HepG2 (cell line): ENCODE measurements around the gene HCFC2. TPM values are rescaled to one million over a fixed set of nuclear protein-coding genes. Genes with fewer than 3 reads are reported as not detected.

Experiments used
- ARID2 ChIP-seq: sonication (generic); formaldehyde crosslinking; IDR thresholded peaks from 2 replicates; pipeline ENCODE4 v1.8.1; 2022; ENCODE audit warnings: mild to moderate bottlenecking, missing genetic modification reagents, borderline replicate concordance
- CBFB ChIP-seq: sonication (generic); formaldehyde crosslinking; IDR thresholded peaks from 2 replicates; pipeline ENCODE4 v1.4.0; 2020; ENCODE audit warnings: missing genetic modification reagents
- IRF9 ChIP-seq: sonication (generic); formaldehyde crosslinking; IDR thresholded peaks from 2 replicates; pipeline ENCODE4 v1.8.0; 2022; ENCODE audit warnings: missing genetic modification reagents, mild to moderate bottlenecking, borderline replicate concordance
- JUN ChIP-seq: sonication (generic); formaldehyde crosslinking; IDR thresholded peaks from 2 replicates; pipeline ENCODE4 v1.4.0; 2020; ENCODE audit warnings: mild to moderate bottlenecking, missing genetic modification reagents
- MBNL3 ChIP-seq: fragments of 250-450 bp; sonication (Bioruptor Pico); conservative IDR thresholded peaks from 2 replicates; pipeline ENCODE4 v1.8.0; 2022; ENCODE audit warnings: mild to moderate bottlenecking, inconsistent platforms
- MIXL1 ChIP-seq: IDR thresholded peaks from 2 replicates; pipeline ENCODE4 v1.6.1; 2016
- MXD4 ChIP-seq: IDR thresholded peaks from 2 replicates; pipeline ENCODE4 v1.6.1; 2016; ENCODE audit warnings: mild to moderate bottlenecking, missing biosample characterization, missing genetic modification reagents
- NCOA1 ChIP-seq: sonication (generic); formaldehyde crosslinking; IDR thresholded peaks from 2 replicates; pipeline ENCODE4 v1.9.0; 2021; ENCODE audit warnings: missing genetic modification reagents
- NFATC3 ChIP-seq: sonication (generic); formaldehyde crosslinking; IDR thresholded peaks from 2 replicates; pipeline ENCODE4 v1.5.1; 2020; ENCODE audit warnings: mild to moderate bottlenecking, missing genetic modification reagents
- SRY ChIP-seq: sonication (generic); formaldehyde crosslinking; IDR thresholded peaks from 2 replicates; pipeline ENCODE4 v1.8.0; 2022; ENCODE audit warnings: mild to moderate bottlenecking, missing genetic modification reagents
- TERF1 ChIP-seq: sonication (generic); formaldehyde crosslinking; IDR thresholded peaks from 2 replicates; pipeline ENCODE4 v1.8.0; 2022; ENCODE audit warnings: mild to moderate bottlenecking, missing genetic modification reagents, moderate library complexity
- TIGD3 ChIP-seq: sonication (generic); formaldehyde crosslinking; IDR thresholded peaks from 2 replicates; pipeline ENCODE4 v1.5.1; 2020; ENCODE audit warnings: mild to moderate bottlenecking, missing genetic modification reagents, borderline replicate concordance
- TOPORS ChIP-seq: sonication (generic); formaldehyde crosslinking; IDR thresholded peaks from 2 replicates; pipeline ENCODE4 v1.8.0; 2023; ENCODE audit warnings: mild to moderate bottlenecking, missing genetic modification reagents
- ZBTB2 ChIP-seq: sonication (generic); formaldehyde crosslinking; IDR thresholded peaks from 2 replicates; pipeline ENCODE4 v1.8.0; 2022; ENCODE audit warnings: low read depth, missing genetic modification reagents
- ZFP36 ChIP-seq: fragments of 150-350 bp; IDR thresholded peaks from 2 replicates; pipeline ENCODE4 v1.6.1; 2018; ENCODE audit warnings: borderline replicate concordance, low read length, low read depth; ENCODE audit not compliant: partially characterized antibody
- ZFP37 ChIP-seq: sonication (generic); formaldehyde crosslinking; IDR thresholded peaks from 2 replicates; pipeline ENCODE4 v1.4.0; 2020; ENCODE audit warnings: missing genetic modification reagents, borderline replicate concordance
- ZFX ChIP-seq: sonication (generic); formaldehyde crosslinking; IDR thresholded peaks from 2 replicates; pipeline ENCODE4 v1.4.0; 2020; ENCODE audit warnings: mild to moderate bottlenecking, low read depth, missing genetic modification reagents, moderate library complexity
- ZNF253 ChIP-seq: sonication (generic); formaldehyde crosslinking; IDR thresholded peaks from 2 replicates; pipeline ENCODE4 v1.8.0; 2022; ENCODE audit warnings: mild to moderate bottlenecking, missing genetic modification reagents, borderline replicate concordance
- ZNF468 ChIP-seq: sonication (generic); formaldehyde crosslinking; IDR thresholded peaks from 2 replicates; pipeline ENCODE4 v1.8.0; 2022; ENCODE audit warnings: mild to moderate bottlenecking, moderate library complexity, missing genetic modification reagents
- ZNF614 ChIP-seq: IDR thresholded peaks from 2 replicates; pipeline ENCODE4 v1.6.1; 2018; ENCODE audit warnings: missing biosample characterization, missing genetic modification reagents, inconsistent platforms, borderline replicate concordance
- ZNF75D ChIP-seq: sonication (generic); formaldehyde crosslinking; IDR thresholded peaks from 2 replicates; pipeline ENCODE4 v1.8.1; 2023; ENCODE audit warnings: missing genetic modification reagents, mild to moderate bottlenecking, borderline replicate concordance
- ZNF800 ChIP-seq: sonication (generic); formaldehyde crosslinking; IDR thresholded peaks from 2 replicates; pipeline ENCODE4 v1.4.0; 2020; ENCODE audit warnings: missing genetic modification reagents
- ZSCAN22 ChIP-seq: sonication (generic); formaldehyde crosslinking; IDR thresholded peaks from 2 replicates; pipeline ENCODE4 v1.4.0; 2020; ENCODE audit warnings: mild to moderate bottlenecking, missing genetic modification reagents
- polyA plus RNA-seq, 8 experiments: library from polyadenylated mRNA; depleted of rRNA in 3 of 8; stranded (reverse) in 7 of 8; unstranded in 1 of 8; fragments of >200 nt; fragmentation: Illumina TruSeq in 4 of 8; extraction: Trizol in 4 of 8; gene quantifications; 2 replicates each; pipeline versions ENCODE4 v1.2.1 to v1.2.3, GENCODE V29; 2011 to 2016; ENCODE audit warnings: low read depth in 4 of 8, missing spikeins in 1 of 8, mixed read lengths in 1 of 8; ENCODE audit not compliant: insufficient read depth in 1 of 8
- total RNA-seq, 5 experiments: library from RNA; depleted of rRNA; stranded (reverse); fragments of >200 nt; fragmentation: Illumina TruSeq; extraction: Trizol; gene quantifications; 2 replicates each; pipeline ENCODE4 v1.2.3, GENCODE V29; 2016; ENCODE audit warnings: low read depth in 1 of 5

HCFC2 gene
- total and polyA plus RNA-seq, 2 of the 13 experiments (the other 11 are each of a cell fraction or from before 2014, with no cell fraction given) = 3.7 to 4.9 TPM

GRCh38 chr12:104064031-104064841 lies at the start of gene HCFC2 (continued):
- TF ChIP-seq ZNF614 (CRISPR knock-in tag) (peak; percentile 68; the same call in 1 of the 2 replicates), ZNF75D (CRISPR knock-in tag) (no peak), MXD4 (CRISPR knock-in tag) (peak; percentile 93), ZFP37 (CRISPR knock-in tag) (no peak), JUN (CRISPR knock-in tag) (no peak), ZNF253 (CRISPR knock-in tag) (no peak; the same call in 1 of the 2 replicates), NCOA1 (CRISPR knock-in tag) (no peak), TIGD3 (CRISPR knock-in tag) (peak; percentile 61; the same call in 1 of the 2 replicates), MIXL1 (CRISPR knock-in tag) (no peak), ZFP36 (no peak), ZNF800 (CRISPR knock-in tag) (no peak), SRY (CRISPR knock-in tag) (no peak), ZNF468 (CRISPR knock-in tag) (0 out of 2 replicates have a peak, but pooled peaks have one; percentile 56), NFATC3 (no peak), TOPORS (CRISPR knock-in tag) (peak; percentile 78; the same call in 1 of the 2 replicates), ARID2 (no peak), CBFB (CRISPR knock-in tag) (peak; percentile 87), IRF9 (CRISPR knock-in tag) (peak; percentile 83), ZFX (CRISPR knock-in tag) (peak; percentile 84), MBNL3 (CRISPR knock-in tag) (no peak), TERF1 (CRISPR knock-in tag) (no peak), ZBTB2 (CRISPR knock-in tag) (peak; percentile 72), ZSCAN22 (CRISPR knock-in tag) (no peak)
